ENCODE results near the gene VPS36.

Gene VPS36

DNA sequence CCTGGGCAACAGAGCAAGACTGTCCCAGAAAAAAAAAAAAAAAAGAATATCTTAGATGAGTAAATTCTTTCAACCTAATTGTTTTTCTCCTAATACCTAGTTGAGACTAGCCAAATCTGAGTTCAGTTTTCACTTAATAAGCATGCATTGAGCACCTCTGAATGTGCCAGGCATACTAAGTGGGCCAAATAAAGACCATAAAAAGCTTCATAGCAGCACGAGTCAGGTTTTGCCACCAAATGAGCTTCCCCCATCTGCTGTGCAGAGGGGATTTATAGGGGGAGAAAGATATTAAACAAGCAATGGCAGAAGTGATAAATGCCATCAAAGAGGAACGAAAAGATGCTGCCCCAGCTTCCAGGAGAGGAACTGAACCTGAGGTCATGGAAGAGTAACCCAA lies 55.8 kb downstream of the VPS36 start:
- H3K36me3 ChIP-seq (ENCODE audit: insufficient read depth) = no peaks in the 10 kb centered on the region
- TF ChIP-seq, protein P1, sequence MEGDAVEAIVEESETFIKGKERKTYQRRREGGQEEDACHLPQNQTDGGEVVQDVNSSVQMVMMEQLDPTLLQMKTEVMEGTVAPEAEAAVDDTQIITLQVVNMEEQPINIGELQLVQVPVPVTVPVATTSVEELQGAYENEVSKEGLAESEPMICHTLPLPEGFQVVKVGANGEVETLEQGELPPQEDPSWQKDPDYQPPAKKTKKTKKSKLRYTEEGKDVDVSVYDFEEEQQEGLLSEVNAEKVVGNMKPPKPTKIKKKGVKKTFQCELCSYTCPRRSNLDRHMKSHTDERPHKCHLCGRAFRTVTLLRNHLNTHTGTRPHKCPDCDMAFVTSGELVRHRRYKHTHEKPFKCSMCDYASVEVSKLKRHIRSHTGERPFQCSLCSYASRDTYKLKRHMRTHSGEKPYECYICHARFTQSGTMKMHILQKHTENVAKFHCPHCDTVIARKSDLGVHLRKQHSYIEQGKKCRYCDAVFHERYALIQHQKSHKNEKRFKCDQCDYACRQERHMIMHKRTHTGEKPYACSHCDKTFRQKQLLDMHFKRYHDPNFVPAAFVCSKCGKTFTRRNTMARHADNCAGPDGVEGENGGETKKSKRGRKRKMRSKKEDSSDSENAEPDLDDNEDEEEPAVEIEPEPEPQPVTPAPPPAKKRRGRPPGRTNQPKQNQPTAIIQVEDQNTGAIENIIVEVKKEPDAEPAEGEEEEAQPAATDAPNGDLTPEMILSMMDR (conservative IDR thresholded peaks at IDR 0.05; ENCODE audit: low read depth, low read length) = no peak
- no peak overlapping the region for H3K4me2 ChIP-seq
- no peaks in the 10 kb centered on the region for H3K4me1 ChIP-seq (ENCODE audit: low read depth, poor library complexity, severe bottlenecking)
- no peaks in the 10 kb centered on the region for H4K20me1 ChIP-seq (ENCODE audit: insufficient read depth)
- no peak overlapping the region for H3K9ac ChIP-seq
- no peaks in the 10 kb centered on the region for H3K79me2 ChIP-seq (ENCODE audit: insufficient read depth, low read depth)
- no peak overlapping the region for H3K4me3 ChIP-seq (IDR thresholded peaks at IDR 0.05; ENCODE audit: insufficient read depth, low read depth, low read length)
- no peak overlapping the region for H3K27ac ChIP-seq
- no peak overlapping the region for H2AFZ ChIP-seq (ENCODE audit: low read depth)
- no peaks in the 10 kb centered on the region for H3K27me3 ChIP-seq (ENCODE audit: insufficient read depth, low read depth)

DNA sequence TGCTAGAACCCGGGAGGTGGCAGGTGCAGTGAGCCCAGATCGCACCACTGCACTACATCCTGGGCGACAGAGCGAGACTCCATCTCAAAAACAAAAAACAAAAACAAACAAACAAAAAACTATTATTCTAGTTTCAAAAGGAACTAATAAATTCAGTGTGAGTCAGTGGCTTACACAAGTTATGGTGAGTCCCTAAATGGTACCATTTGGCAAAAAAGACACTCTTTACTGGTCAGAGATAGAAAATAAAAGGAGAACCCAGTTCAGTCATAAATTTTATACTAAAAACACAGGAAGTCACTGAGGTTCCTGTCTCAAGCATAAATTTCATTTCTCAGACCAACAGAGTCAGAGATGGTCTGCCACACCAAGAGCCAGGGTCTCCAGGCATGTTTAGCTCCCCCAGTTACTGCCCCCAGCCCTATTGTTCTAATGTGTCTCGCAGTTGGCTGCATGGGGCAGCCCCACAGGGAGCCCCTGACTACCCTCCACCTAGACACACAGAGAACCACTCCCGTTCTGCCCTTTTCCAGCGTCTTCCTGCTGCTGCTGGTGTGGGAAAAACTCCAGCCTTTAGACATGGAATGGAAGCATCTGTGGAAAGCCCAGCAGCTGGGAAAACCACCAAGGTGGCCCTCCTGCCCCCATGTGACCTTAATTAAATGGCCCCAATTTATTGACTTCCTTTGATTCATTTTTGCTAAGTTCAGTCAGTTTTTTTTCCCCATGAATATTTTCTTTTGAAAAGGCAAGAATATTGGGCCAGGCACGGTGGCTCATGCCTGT lies 56.7 kb downstream of the VPS36 start:
- no peak overlapping the region for H2AFZ ChIP-seq (ENCODE audit: low read depth)
- H3K4me2 ChIP-seq = no peak overlapping the region
- H3K36me3 ChIP-seq (ENCODE audit: insufficient read depth) = no peaks in the 10 kb centered on the region
- H3K4me3 ChIP-seq (IDR thresholded peaks at IDR 0.05; ENCODE audit: insufficient read depth, low read depth, low read length) = no peak overlapping the region
- no peaks in the 10 kb centered on the region for H4K20me1 ChIP-seq (ENCODE audit: insufficient read depth)
- TF ChIP-seq, protein P1 (conservative IDR thresholded peaks at IDR 0.05; ENCODE audit: low read depth, low read length) = no peak
- H3K27ac ChIP-seq = no peak overlapping the region
- H3K4me1 ChIP-seq (ENCODE audit: low read depth, poor library complexity, severe bottlenecking) = no peaks in the 10 kb centered on the region
- no peak overlapping the region for H3K9ac ChIP-seq
- no peaks in the 10 kb centered on the region for H3K79me2 ChIP-seq (ENCODE audit: insufficient read depth, low read depth)
- no peaks in the 10 kb centered on the region for H3K27me3 ChIP-seq (ENCODE audit: insufficient read depth, low read depth)

DNA sequence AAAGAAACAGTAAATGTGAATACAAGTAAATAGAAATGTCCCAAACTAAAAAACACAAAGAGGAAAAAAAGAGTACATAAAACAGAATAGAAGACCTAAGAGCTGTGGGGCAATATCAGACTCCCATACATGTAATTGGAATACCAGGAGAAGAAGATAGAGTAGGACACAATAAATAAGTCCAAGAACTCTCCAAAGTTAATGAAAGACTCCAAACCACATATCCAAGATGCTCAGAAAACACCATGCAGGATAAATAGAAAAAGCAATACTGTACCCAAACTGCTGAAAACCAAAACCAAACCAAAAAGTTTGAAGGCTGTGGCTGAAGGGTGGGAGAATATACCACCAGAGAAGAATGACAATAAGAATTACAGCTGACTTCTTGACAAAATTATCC lies 62.7 kb downstream of the VPS36 start:
- no peaks in the 10 kb centered on the region for H4K20me1 ChIP-seq (ENCODE audit: insufficient read depth)
- no peak overlapping the region for H3K27ac ChIP-seq
- H3K79me2 ChIP-seq (ENCODE audit: insufficient read depth, low read depth) = no peaks in the 10 kb centered on the region
- no peak overlapping the region for H3K4me3 ChIP-seq (IDR thresholded peaks at IDR 0.05; ENCODE audit: insufficient read depth, low read depth, low read length)
- TF ChIP-seq, protein P1 (conservative IDR thresholded peaks at IDR 0.05; ENCODE audit: low read depth, low read length) = no peak
- no peak overlapping the region for H2AFZ ChIP-seq (ENCODE audit: low read depth)
- H3K4me1 ChIP-seq (ENCODE audit: low read depth, poor library complexity, severe bottlenecking) = no peaks in the 10 kb centered on the region
- no peaks in the 10 kb centered on the region for H3K36me3 ChIP-seq (ENCODE audit: insufficient read depth)
- no peak overlapping the region for H3K9ac ChIP-seq
- H3K4me2 ChIP-seq = no peak overlapping the region
- no peaks in the 10 kb centered on the region for H3K27me3 ChIP-seq (ENCODE audit: insufficient read depth, low read depth)

GRCh38 chr13:52385870-52386269 lies 64.6 kb downstream of the VPS36 start:
- Histone ChIP-seq H3K27ac (no peak overlapping the region), H4K20me1 (ENCODE audit: insufficient read depth) (no peaks in the 10 kb centered on the region), H3K4me2 (no peak overlapping the region), H3K9ac (no peak overlapping the region), H2AFZ (ENCODE audit: low read depth) (no peak overlapping the region), H3K27me3 (ENCODE audit: insufficient read depth, low read depth) (no peaks in the 10 kb centered on the region), H3K4me1 (ENCODE audit: low read depth, poor library complexity, severe bottlenecking) (no peaks in the 10 kb centered on the region), H3K4me3 (IDR thresholded peaks at IDR 0.05; ENCODE audit: insufficient read depth, low read depth, low read length) (no peak overlapping the region), H3K36me3 (ENCODE audit: insufficient read depth) (no peaks in the 10 kb centered on the region), H3K79me2 (ENCODE audit: insufficient read depth, low read depth) (no peaks in the 10 kb centered on the region)
- TF ChIP-seq, protein P1 (conservative IDR thresholded peaks at IDR 0.05; ENCODE audit: low read depth, low read length) = no peak
